ENCODE results near the gene CACNA1F.
"Not testable (repeated sequence)": the region's sequence is repeated elsewhere in the genome, so short reads cannot be mapped to it uniquely, and the experiment has no call there.

Gene CACNA1F

DNA sequence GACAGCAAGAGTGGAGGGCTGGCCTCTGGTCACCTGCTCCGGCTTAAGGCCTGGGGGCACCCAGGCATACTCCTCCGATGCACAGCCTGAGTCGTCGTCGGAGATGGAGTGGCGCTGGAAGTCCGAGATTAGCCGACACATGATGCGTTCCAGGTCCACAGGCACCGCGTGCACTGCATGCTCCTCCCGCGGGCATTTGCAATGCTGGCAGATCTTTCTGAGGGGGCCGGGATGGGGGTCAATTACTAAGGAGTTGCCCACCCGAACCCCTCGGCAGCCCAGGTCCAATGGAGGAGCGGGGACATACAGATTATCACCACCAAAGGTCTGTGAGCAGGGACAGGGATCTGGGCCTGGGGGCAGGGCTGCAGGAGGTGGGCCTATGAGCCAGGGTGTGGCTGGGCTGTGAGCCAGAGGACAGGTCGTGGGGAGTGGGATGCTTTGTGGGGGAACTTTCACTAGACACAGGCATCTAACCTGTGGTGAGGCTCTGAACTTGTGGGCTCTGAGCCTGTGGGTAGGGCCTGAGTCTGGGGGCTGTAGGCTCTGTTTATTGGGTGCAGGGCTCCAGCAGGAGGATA lies 49.3 kb downstream of the CACNA1F start:
- Histone ChIP-seq H3K27me3 (ENCODE audit: insufficient read depth, low read length) (no peaks in the 10 kb centered on the region), H3K4me1 (ENCODE audit: insufficient read depth, low read length) (no peaks in the 10 kb centered on the region; the same call in 1 of the 2 replicates), H3K36me3 (ENCODE audit: insufficient read depth, low read length) (peaks cover 22% of the 10 kb centered on the region), H3K4me3 (ENCODE audit: low read length) (peak overlapping the region; percentile 30), H3K9me3 (ENCODE audit: insufficient read depth, low read depth, low read length) (no peaks in the 10 kb centered on the region), H3K9ac (ENCODE audit: low read depth, low read length) (no peak overlapping the region), H3K27ac (ENCODE audit: low read depth, low read length) (peak overlapping the region; percentile 30; the same call in 1 of the 2 replicates)
- WGBS: 91% methylated on average over 18 of the region's 18 CpGs

GRCh38 chrX:49179358-49179757 lies 53.8 kb downstream of the CACNA1F start:
- H3K27me3 ChIP-seq (ENCODE audit: insufficient read depth, low read length): no peaks in the 10 kb centered on the region
- no peak overlapping the region for H3K9ac ChIP-seq (ENCODE audit: low read depth, low read length)
- H3K36me3 ChIP-seq (ENCODE audit: insufficient read depth, low read length): peaks cover 27% of the 10 kb centered on the region
- H3K27ac ChIP-seq (ENCODE audit: low read depth, low read length): no peak overlapping the region
- 86% methylated on average over 2 of the region's 2 CpGs for WGBS
- H3K4me3 ChIP-seq (ENCODE audit: low read length): no peak overlapping the region
- H3K9me3 ChIP-seq (ENCODE audit: insufficient read depth, low read depth, low read length): no peaks in the 10 kb centered on the region
- H3K4me1 ChIP-seq (ENCODE audit: insufficient read depth, low read length): no peaks in the 10 kb centered on the region; the same call in 1 of the 2 replicates

- Histone ChIP-seq H3K36me3 (ENCODE audit: insufficient read depth, low read length) (peaks cover 26% of the 10 kb centered on the region), H3K27ac (ENCODE audit: low read depth, low read length) (no peak overlapping the region), H3K9me3 (ENCODE audit: insufficient read depth, low read depth, low read length) (no peaks in the 10 kb centered on the region), H3K4me1 (ENCODE audit: insufficient read depth, low read length) (no peaks in the 10 kb centered on the region), H3K4me3 (ENCODE audit: low read length) (no peak overlapping the region), H3K27me3 (ENCODE audit: insufficient read depth, low read length) (no peaks in the 10 kb centered on the region), H3K9ac (ENCODE audit: low read depth, low read length) (no peak overlapping the region)
- 95% methylated on average over 3 of the region's 3 CpGs for WGBS
Measured at GRCh38 chrX:49178537-49178936, 54.6 kb downstream of the CACNA1F start.

GRCh38 chrX:49177873-49178480 lies 55.2 kb downstream of the CACNA1F start:
- WGBS: 94% methylated on average over 23 of the region's 23 CpGs
- no peaks in the 10 kb centered on the region for H3K4me1 ChIP-seq (ENCODE audit: insufficient read depth, low read length)
- H3K36me3 ChIP-seq (ENCODE audit: insufficient read depth, low read length): peaks cover 20% of the 10 kb centered on the region
- no peak overlapping the region for H3K27ac ChIP-seq (ENCODE audit: low read depth, low read length)
- no peak overlapping the region for H3K4me3 ChIP-seq (ENCODE audit: low read length)
- H3K9me3 ChIP-seq (ENCODE audit: insufficient read depth, low read depth, low read length): no peaks in the 10 kb centered on the region
- peaks cover 5% of the 10 kb centered on the region; the same call in 1 of the 2 replicates for H3K27me3 ChIP-seq (ENCODE audit: insufficient read depth, low read length)
- H3K9ac ChIP-seq (ENCODE audit: low read depth, low read length): no peak overlapping the region

- H3K36me3 ChIP-seq (ENCODE audit: insufficient read depth, low read length): peaks cover 17% of the 10 kb centered on the region
Measured at GRCh38 chrX:49177338-49177833, 55.8 kb downstream of the CACNA1F start.

GRCh38 chrX:49176421-49177326 lies 56.5 kb downstream of the CACNA1F start:
- peaks cover 18% of the 10 kb centered on the region for H3K27me3 ChIP-seq (ENCODE audit: insufficient read depth, low read length)
- no peak overlapping the region for H3K4me3 ChIP-seq (ENCODE audit: low read length)
- H3K36me3 ChIP-seq (ENCODE audit: insufficient read depth, low read length): peaks cover 15% of the 10 kb centered on the region
- WGBS: 90% methylated on average over 27 of the region's 27 CpGs
- no peaks in the 10 kb centered on the region for H3K4me1 ChIP-seq (ENCODE audit: insufficient read depth, low read length)
- H3K9ac ChIP-seq (ENCODE audit: low read depth, low read length): no peak overlapping the region
- no peaks in the 10 kb centered on the region for H3K9me3 ChIP-seq (ENCODE audit: insufficient read depth, low read depth, low read length)
- H3K27ac ChIP-seq (ENCODE audit: low read depth, low read length): no peak overlapping the region

More at GRCh38 chrX:49177338-49177833, 55.8 kb downstream of the CACNA1F start:
- no peaks in the 10 kb centered on the region for H3K4me1 ChIP-seq (ENCODE audit: insufficient read depth, low read length)
- H3K9ac ChIP-seq (ENCODE audit: low read depth, low read length): no peak overlapping the region
- H3K27me3 ChIP-seq (ENCODE audit: insufficient read depth, low read length): peaks cover 11% of the 10 kb centered on the region; the same call in 1 of the 2 replicates
- 91% methylated on average over 4 of the region's 4 CpGs for WGBS
- no peak overlapping the region for H3K4me3 ChIP-seq (ENCODE audit: low read length)
- H3K9me3 ChIP-seq (ENCODE audit: insufficient read depth, low read depth, low read length): no peaks in the 10 kb centered on the region
- H3K27ac ChIP-seq (ENCODE audit: low read depth, low read length): no peak overlapping the region

DNA sequence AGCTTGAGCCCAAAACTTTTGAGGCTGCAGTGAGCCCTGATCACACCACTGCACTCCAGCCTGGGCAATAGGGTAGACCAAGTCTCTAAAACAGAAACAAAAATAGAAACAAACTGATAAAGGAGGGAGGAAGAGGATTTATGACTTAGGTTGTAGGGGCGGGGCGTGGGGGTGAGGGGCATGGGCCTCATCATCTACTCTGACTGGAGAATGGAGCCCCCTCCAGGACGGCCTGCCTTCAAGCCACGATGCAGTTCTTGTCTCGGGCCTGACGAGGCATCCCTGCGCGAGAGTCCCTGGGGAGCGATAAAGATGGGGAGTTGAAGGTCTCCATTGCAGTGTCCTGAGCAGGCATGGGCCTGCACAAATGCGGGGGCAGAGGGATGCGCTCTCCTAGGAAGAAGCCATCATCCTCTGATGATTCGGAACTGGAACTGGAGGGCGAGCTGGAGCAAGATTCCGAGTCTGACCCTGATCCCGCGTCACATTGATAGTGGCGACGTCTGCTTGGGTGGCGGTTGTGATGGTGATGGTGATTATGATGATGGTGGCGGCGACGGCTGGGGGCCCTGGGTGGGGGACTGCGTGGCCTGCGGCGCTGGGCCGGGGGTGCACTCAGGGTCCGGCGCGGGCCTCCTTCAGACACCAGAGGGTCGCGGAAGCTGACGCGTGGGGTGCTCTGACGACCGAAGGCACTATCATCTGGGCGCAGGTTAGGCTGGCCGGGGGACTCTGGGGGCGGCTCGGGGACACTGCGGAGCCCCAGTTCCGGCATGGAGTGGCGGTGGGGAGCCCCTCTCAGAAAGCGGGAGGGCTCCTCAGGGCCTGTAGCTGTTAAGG lies 57.5 kb downstream of the CACNA1F start:
- 93% methylated on average over 42 of the region's 43 CpGs for WGBS
- Histone ChIP-seq H3K36me3 (ENCODE audit: insufficient read depth, low read length) (peaks cover 11% of the 10 kb centered on the region), H3K27me3 (ENCODE audit: insufficient read depth, low read length) (peaks cover 26% of the 10 kb centered on the region), H3K9ac (ENCODE audit: low read depth, low read length) (no peak overlapping the region), H3K9me3 (ENCODE audit: insufficient read depth, low read depth, low read length) (no peaks in the 10 kb centered on the region), H3K27ac (ENCODE audit: low read depth, low read length) (no peak overlapping the region), H3K4me1 (ENCODE audit: insufficient read depth, low read length) (no peaks in the 10 kb centered on the region), H3K4me3 (ENCODE audit: low read length) (no peak overlapping the region)

DNA sequence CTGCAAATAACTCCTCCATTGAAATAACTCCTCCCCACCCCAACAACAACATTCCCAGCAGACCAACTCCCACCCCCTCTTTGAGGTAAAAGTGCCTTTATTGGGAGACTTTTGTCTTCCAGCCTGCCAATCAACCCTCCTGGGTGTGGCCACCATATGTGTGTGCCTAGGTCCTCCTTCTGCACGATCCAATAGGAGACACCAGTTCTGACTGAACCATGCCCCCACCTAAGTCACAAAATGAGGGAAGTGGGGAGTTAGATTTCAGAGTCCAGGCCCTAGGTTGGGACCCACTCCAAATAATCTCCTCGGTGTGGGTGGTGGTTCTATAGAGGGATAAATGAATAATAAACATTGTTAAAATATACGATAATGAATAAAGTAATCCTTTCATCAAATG lies 58.4 kb downstream of the CACNA1F start:
- Histone ChIP-seq H3K4me3 (ENCODE audit: low read length) (no peak overlapping the region), H3K36me3 (ENCODE audit: insufficient read depth, low read length) (peaks cover 7% of the 10 kb centered on the region; the same call in 1 of the 2 replicates), H3K9ac (ENCODE audit: low read depth, low read length) (no peak overlapping the region), H3K27me3 (ENCODE audit: insufficient read depth, low read length) (peaks cover 26% of the 10 kb centered on the region), H3K4me1 (ENCODE audit: insufficient read depth, low read length) (no peaks in the 10 kb centered on the region), H3K27ac (ENCODE audit: low read depth, low read length) (no peak overlapping the region), H3K9me3 (ENCODE audit: insufficient read depth, low read depth, low read length) (no peaks in the 10 kb centered on the region)
- no CpG with 5 or more reads among the region's 3 CpGs for WGBS

DNA sequence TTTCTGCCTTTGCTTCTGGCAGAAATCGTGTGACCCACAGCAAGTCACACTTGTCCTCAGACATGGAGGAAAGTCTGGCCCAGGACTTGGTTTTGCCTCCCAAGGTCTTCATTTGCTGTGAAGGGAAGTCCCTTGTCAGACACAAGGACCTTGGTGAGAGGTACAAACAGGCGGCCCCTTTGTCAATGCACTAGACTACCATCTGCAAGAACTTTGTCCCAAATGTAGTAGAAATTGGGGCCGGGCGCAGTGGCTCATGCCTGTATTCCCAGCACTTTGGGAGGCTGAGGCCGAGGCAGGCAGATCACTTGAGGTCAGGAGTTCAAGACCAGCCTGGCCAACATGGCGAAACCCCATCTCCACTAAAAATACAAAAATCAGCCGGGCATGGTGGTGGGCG lies 59.6 kb downstream of the CACNA1F start:
- H3K4me3 ChIP-seq (ENCODE audit: low read length); H3K27ac ChIP-seq (ENCODE audit: low read depth, low read length); H3K9me3 ChIP-seq (ENCODE audit: insufficient read depth, low read depth, low read length); H3K4me1 ChIP-seq (ENCODE audit: insufficient read depth, low read length); H3K9ac ChIP-seq (ENCODE audit: low read depth, low read length); H3K36me3 ChIP-seq (ENCODE audit: insufficient read depth, low read length): not testable (repeated sequence)
- peaks cover 29% of the 10 kb centered on the region for H3K27me3 ChIP-seq (ENCODE audit: insufficient read depth, low read length)
- 89% methylated on average over 8 of the region's 8 CpGs for WGBS

GRCh38 chrX:49172280-49172780 lies 60.8 kb downstream of the CACNA1F start:
- Histone ChIP-seq H3K4me3 (ENCODE audit: low read length) (peak overlapping the region; percentile 57), H3K9me3 (ENCODE audit: insufficient read depth, low read depth, low read length) (no peaks in the 10 kb centered on the region), H3K27ac (ENCODE audit: low read depth, low read length) (no peak overlapping the region), H3K36me3 (ENCODE audit: insufficient read depth, low read length) (no peaks in the 10 kb centered on the region), H3K27me3 (ENCODE audit: insufficient read depth, low read length) (peaks cover 35% of the 10 kb centered on the region), H3K9ac (ENCODE audit: low read depth, low read length) (no peak overlapping the region), H3K4me1 (ENCODE audit: insufficient read depth, low read length) (0 out of 2 replicates have a peak, but pooled peaks cover 5% of the 10 kb centered on the region)
- 3% methylated on average over 37 of the region's 37 CpGs for WGBS

Data from HUES64 (cell line).